ENCODE results near the gene MDFIC. TPM values are rescaled to one million over a fixed set of nuclear protein-coding genes. Genes with fewer than 3 reads are reported as not detected.

MDFIC gene
- total and polyA plus RNA-seq, 7 donors = 4.4 to 58.1 (median 33.0) TPM

DNA sequence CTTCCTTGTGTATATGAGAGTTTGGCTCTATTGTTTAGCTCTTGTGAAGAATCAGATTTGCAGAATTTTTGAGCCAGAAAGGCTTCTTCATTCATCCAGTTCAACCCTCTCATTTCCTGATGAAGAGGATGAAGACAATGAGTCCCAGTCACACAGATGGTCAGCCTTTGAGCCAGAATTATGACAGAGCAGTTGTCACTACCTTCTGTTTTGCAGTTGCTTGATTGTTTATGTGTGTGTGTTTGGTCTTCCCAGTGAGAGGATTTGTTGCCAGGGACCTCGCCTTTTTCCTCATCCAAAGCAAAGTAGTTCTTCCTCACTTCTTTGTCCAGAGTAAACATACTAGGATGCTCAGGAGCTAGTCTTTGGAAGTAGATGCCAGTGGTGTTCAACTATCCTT is 15.6 kb downstream of the MDFIC start:
- Histone ChIP-seq H3K36me3 (no peaks in the 10 kb centered on the region), H3K4me3 (no peak overlapping the region), H3K27ac (no peak overlapping the region), H3K4me1 (peaks cover 0 to 43% (median 19%) of the 10 kb centered on the region in 4 donors), H3K9me3 (no peaks in the 10 kb centered on the region), H3K27me3 (no peaks in the 10 kb centered on the region)
- no peak for TF ChIP-seq POLR2AphosphoS5 (IDR thresholded peaks at IDR 0.05)
- TF ChIP-seq EP300 (IDR thresholded peaks at IDR 0.05) = no peak
- no peak for TF ChIP-seq CTCF (IDR thresholded peaks at IDR 0.05)
- TF ChIP-seq POLR2A (IDR thresholded peaks at IDR 0.05) = no peak
- intact Hi-C loops (cut with DNase I) = no loop called here
- WGBS, 2 donors = 86% methylated on average over 1 of the region's 1 CpG
- no peak for DNase-seq

DNA sequence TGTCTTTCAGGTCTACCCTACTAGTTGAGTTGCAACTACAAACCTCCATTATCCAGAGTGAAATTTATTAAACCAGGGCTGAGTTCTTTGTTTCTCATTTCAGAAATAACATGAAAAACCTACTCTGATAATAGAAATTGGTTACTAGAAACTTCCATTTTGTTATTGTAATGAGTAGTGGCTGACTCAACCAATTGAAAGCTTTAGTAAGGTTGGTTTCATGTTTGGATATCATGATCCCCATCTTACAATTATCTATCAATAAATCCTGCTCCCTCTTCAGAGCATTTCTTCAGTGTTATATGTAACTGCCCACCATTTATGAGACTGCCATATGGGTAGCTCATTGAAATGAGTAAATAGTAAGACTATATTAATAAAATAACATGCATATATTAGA is 16.9 kb downstream of the MDFIC start:
- intact Hi-C loops (cut with DNase I) = no loop called here

DNA sequence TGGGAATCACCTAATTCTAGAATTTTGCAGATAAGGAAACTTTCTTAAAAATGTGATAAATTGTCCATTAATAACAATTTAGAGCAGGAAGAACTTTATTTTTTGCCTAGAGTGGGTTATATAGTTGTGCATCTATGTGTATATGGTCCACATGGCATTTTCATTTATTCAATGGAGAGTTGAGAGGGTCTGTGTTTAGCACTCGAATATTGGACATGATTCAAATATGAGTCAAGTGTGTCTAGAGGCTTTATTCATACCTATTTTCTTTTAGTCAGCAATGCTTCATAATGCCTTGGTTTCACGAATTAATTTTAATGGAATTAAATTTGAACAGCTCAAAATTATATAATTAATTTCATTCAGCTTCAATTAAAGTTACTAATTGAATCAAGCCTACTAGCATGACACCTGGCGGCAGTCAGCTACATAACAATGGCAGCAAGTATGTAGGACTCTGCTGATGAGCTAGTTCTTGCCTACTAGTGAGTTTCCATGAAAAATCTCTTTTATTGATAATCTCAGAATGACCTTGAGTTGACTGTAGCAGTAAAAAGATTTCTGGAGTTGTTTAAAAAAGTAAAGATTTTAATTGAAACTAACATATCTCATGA is 17.7 kb downstream of the MDFIC start:
- Histone ChIP-seq H3K4me1 (peaks cover 0 to 40% (median 23%) of the 10 kb centered on the region in 4 donors), H3K27ac (no peak overlapping the region), H3K36me3 (no peaks in the 10 kb centered on the region), H3K4me3 (no peak overlapping the region), H3K27me3 (no peaks in the 10 kb centered on the region), H3K9me3 (no peaks in the 10 kb centered on the region)
- WGBS, 2 donors = 84 to 87% methylated on average over 3 of the region's 3 CpGs
- intact Hi-C loops (cut with DNase I) = no loop called here
- DNase-seq = no peak
- TF ChIP-seq EP300 (IDR thresholded peaks at IDR 0.05) (no peak), POLR2A (IDR thresholded peaks at IDR 0.05) (no peak), POLR2AphosphoS5 (IDR thresholded peaks at IDR 0.05) (no peak), CTCF (IDR thresholded peaks at IDR 0.05) (no peak)

More for the DNA sequence above, 16.9 kb downstream of the MDFIC start:
- Histone ChIP-seq H3K9me3 (no peaks in the 10 kb centered on the region), H3K27me3 (no peaks in the 10 kb centered on the region), H3K4me1 (peaks cover 0 to 37% (median 17%) of the 10 kb centered on the region in 4 donors), H3K27ac (no peak overlapping the region), H3K36me3 (no peaks in the 10 kb centered on the region), H3K4me3 (no peak overlapping the region)
- no peak for DNase-seq
- TF ChIP-seq POLR2A (IDR thresholded peaks at IDR 0.05) = no peak
- TF ChIP-seq POLR2AphosphoS5 (IDR thresholded peaks at IDR 0.05) = no peak
- TF ChIP-seq EP300 (IDR thresholded peaks at IDR 0.05) = no peak
- no peak for TF ChIP-seq CTCF (IDR thresholded peaks at IDR 0.05)

GRCh38 chr7:114940220-114940619 is 18.3 kb downstream of the MDFIC start:
- no peak for DNase-seq
- no peak overlapping the region for H3K4me3 ChIP-seq
- H3K27me3 ChIP-seq = no peaks in the 10 kb centered on the region
- H3K27ac ChIP-seq = no peak overlapping the region
- no peaks in the 10 kb centered on the region for H3K9me3 ChIP-seq
- WGBS, 2 donors = 83 to 93% methylated on average over 3 of the region's 3 CpGs
- H3K36me3 ChIP-seq = no peaks in the 10 kb centered on the region
- peaks cover 0 to 45% (median 24%) of the 10 kb centered on the region in 4 donors for H3K4me1 ChIP-seq
- TF ChIP-seq CTCF (IDR thresholded peaks at IDR 0.05) = no peak
- TF ChIP-seq POLR2AphosphoS5 (IDR thresholded peaks at IDR 0.05) = no peak
- no peak for TF ChIP-seq EP300 (IDR thresholded peaks at IDR 0.05)
- TF ChIP-seq POLR2A (IDR thresholded peaks at IDR 0.05) = no peak
- intact Hi-C loops (cut with DNase I) = no loop called here

- Histone ChIP-seq H3K4me1 (peaks cover 0 to 46% (median 25%) of the 10 kb centered on the region in 4 donors), H3K9me3 (no peaks in the 10 kb centered on the region), H3K27me3 (no peaks in the 10 kb centered on the region), H3K27ac (no peak overlapping the region), H3K4me3 (no peak overlapping the region), H3K36me3 (no peaks in the 10 kb centered on the region)
- TF ChIP-seq POLR2A (IDR thresholded peaks at IDR 0.05) (no peak), POLR2AphosphoS5 (IDR thresholded peaks at IDR 0.05) (no peak), CTCF (IDR thresholded peaks at IDR 0.05) (no peak), EP300 (IDR thresholded peaks at IDR 0.05) (no peak)
- 91 to 92% methylated on average over 5 of the region's 5 CpGs for WGBS, 2 donors
- no peak for DNase-seq
- intact Hi-C loops (cut with DNase I) = no loop called here
Observed at GRCh38 chr7:114941692-114942091, 19.8 kb downstream of the MDFIC start.

All from sigmoid colon (tissue), 7 donors.